Neutrophil (primary cell): ENCODE data around the gene LPP.

Source experiments
- H3K27ac ChIP-seq: fragments of 200-600 bp; sonication (generic); 2 replicates; pipeline ENCODE4 v1.5.1; 2016; ENCODE audit warnings: mild to moderate bottlenecking, moderate library complexity
- H3K27me3 ChIP-seq: fragments of 200-600 bp; sonication (generic); 2 replicates; pipeline ENCODE4 v1.6.0; 2016; ENCODE audit warnings: mild to moderate bottlenecking
- H3K36me3 ChIP-seq: fragments of 200-600 bp; sonication (generic); 2 replicates; pipeline ENCODE4 v1.5.1; 2017
- H3K4me1 ChIP-seq, 2 experiments: fragments of 200-600 bp in 1 of 2; sonication (generic) in 1 of 2; 1 replicate in 1 of 2; 2 replicates in 1 of 2; pipeline versions ENCODE4 v1.5.1 to v1.6.1; 2013 to 2016; ENCODE audit warnings: low read depth in 1 of 2, low read length in 1 of 2, mild to moderate bottlenecking in 1 of 2, moderate library complexity in 1 of 2; ENCODE audit not compliant: control insufficient read depth in 1 of 2, insufficient read depth in 1 of 2
- H3K4me3 ChIP-seq, 2 experiments: fragments of 200-600 bp in 1 of 2; sonication (generic) in 1 of 2; 1 replicate in 1 of 2; 2 replicates in 1 of 2; pipeline ENCODE4 v1.5.1; 2013 to 2016; ENCODE audit warnings: low read depth in 1 of 2, low read length in 1 of 2, mild to moderate bottlenecking in 1 of 2, moderate library complexity in 1 of 2
- H3K9me3 ChIP-seq: fragments of 200-600 bp; sonication (generic); 2 replicates; pipeline ENCODE4 v1.5.1; 2016
- TF ChIP-seq, protein P1 (sequence below): fragments of 200-600 bp; sonication (generic); IDR thresholded peaks from 2 replicates; pipeline ENCODE4 v1.5.1; 2016; ENCODE audit warnings: antibody characterized with exemption

LPP gene

DNA sequence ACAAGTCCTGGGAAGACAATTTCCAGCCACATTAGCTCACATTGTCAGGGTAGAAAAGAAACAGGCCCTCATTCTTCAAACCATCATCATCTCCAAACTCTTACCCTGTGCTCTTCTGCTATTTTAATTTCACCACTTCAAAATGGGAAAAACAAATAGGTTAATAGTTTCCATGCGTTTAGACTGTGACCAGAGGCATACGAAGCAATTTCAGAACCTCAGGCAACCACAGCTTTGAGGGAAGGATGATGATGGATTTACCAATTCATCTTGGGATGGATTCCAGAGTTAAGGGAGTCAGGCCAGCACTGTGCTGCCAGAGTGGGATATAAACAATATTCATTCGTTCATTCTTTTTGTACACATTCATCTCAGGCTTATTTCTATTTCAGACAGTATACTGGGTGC is 710.0 kb downstream of the LPP start:
- TF ChIP-seq, protein P1, sequence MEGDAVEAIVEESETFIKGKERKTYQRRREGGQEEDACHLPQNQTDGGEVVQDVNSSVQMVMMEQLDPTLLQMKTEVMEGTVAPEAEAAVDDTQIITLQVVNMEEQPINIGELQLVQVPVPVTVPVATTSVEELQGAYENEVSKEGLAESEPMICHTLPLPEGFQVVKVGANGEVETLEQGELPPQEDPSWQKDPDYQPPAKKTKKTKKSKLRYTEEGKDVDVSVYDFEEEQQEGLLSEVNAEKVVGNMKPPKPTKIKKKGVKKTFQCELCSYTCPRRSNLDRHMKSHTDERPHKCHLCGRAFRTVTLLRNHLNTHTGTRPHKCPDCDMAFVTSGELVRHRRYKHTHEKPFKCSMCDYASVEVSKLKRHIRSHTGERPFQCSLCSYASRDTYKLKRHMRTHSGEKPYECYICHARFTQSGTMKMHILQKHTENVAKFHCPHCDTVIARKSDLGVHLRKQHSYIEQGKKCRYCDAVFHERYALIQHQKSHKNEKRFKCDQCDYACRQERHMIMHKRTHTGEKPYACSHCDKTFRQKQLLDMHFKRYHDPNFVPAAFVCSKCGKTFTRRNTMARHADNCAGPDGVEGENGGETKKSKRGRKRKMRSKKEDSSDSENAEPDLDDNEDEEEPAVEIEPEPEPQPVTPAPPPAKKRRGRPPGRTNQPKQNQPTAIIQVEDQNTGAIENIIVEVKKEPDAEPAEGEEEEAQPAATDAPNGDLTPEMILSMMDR: no peak
- no peaks in the 10 kb centered on the region for H3K9me3 ChIP-seq
- no peaks in the 10 kb centered on the region for H3K27me3 ChIP-seq
- no peak overlapping the region for H3K27ac ChIP-seq
- no peak overlapping the region for H3K4me3 ChIP-seq
- peaks cover 0 to 4% of the 10 kb centered on the region in 2 experiments for H3K4me1 ChIP-seq
- H3K36me3 ChIP-seq: peaks cover 6% of the 10 kb centered on the region

DNA sequence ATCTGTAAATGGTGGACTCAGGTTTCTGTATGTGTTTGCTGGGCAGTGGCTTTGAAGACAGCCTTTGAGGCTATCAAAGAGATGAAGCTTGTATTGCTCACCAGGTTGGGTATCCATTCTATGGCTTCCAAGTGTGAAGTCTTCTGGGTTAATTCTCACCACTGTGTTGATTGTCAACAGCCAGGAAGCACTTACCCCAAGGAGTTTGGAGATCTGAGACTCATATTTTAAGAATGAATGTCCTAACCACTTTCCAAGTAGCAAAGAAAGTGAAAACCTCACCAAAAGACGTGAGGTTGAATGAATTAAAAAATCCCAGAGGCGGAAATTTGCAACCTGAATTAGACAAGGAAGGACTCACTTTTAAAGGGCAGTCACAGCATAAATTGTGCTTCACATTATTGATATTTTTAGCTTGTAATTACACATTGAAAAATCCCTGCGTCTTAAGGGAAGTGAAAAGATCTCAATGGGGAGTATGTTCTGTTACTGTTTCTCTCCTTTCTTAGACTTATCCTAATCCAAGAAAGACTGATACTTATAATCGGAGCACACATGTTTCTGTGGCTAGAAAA is 713.8 kb downstream of the LPP start:
- peaks cover 6% of the 10 kb centered on the region for H3K36me3 ChIP-seq
- no peaks in the 10 kb centered on the region for H3K9me3 ChIP-seq
- no peak overlapping the region for H3K4me3 ChIP-seq
- TF ChIP-seq, protein P1: no peak
- no peak overlapping the region for H3K27ac ChIP-seq
- H3K4me1 ChIP-seq: no peaks in the 10 kb centered on the region
- H3K27me3 ChIP-seq: no peaks in the 10 kb centered on the region

DNA sequence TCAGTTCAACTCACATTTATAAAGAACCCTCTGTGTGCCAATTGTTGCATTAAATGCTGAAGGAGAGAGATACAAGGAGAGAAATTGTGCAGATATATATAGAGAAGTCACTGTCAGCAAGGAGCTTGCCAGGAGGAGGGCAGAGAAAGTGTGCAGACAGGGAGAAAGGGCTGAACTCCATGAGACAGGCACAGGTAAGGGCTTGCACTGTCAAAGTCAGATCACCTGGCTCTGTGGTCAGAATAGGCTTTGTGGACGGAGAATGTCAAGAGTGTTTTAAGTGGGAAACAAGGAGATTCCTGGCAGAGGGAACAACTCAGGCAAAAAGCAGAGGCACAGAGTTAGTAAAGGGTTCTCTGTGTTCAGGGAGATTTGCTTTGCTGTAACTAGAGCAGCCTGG is 714.8 kb downstream of the LPP start:
- Histone ChIP-seq H3K9me3 (no peaks in the 10 kb centered on the region), H3K27ac (no peak overlapping the region), H3K4me1 (no peaks in the 10 kb centered on the region), H3K27me3 (no peaks in the 10 kb centered on the region), H3K36me3 (peaks cover 6% of the 10 kb centered on the region), H3K4me3 (no peak overlapping the region)
- TF ChIP-seq, protein P1: no peak

DNA sequence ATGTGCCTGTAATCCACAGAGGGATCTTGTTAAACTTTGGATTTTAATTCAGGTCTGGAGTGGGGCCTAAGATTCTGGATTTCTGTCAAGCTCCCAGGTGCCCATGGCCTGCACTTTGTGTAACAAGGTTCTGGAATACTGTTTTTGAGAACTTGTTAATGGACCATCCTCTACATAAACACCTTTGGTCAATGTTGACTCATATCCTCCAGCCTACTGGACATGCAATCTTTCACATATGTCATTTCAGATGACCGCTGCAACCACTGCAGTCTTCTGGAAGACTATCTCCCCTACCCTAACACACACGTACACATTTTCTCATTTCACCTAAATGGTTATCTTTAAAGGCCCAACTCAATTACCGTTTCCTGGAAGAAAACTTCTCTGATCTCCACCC is 715.7 kb downstream of the LPP start:
- H3K27ac ChIP-seq: no peak overlapping the region
- TF ChIP-seq, protein P1: no peak
- no peaks in the 10 kb centered on the region for H3K9me3 ChIP-seq
- H3K36me3 ChIP-seq: peaks cover 11% of the 10 kb centered on the region
- H3K4me3 ChIP-seq: no peak overlapping the region
- no peaks in the 10 kb centered on the region for H3K27me3 ChIP-seq
- no peaks in the 10 kb centered on the region for H3K4me1 ChIP-seq

DNA sequence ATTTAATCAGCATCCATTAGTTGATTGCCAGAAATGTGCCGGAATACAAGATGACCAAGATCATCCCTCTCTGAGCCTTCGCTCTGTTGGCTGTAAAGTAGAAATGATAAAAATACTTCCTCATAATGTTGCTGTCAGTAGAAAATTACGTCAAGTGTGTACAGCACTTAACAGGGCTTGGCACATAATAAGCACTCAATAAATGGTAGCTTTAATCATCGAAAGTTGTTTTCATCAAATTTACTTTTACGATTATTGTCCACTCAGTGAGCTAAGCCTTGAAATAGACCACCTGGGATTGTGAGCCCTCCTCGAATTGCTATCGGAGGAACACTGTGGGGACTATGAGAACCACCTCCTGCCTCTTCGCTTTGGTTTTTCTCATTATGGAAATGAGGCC is 716.5 kb downstream of the LPP start:
- H3K4me3 ChIP-seq: no peak overlapping the region
- H3K4me1 ChIP-seq: no peaks in the 10 kb centered on the region
- no peak overlapping the region for H3K27ac ChIP-seq
- TF ChIP-seq, protein P1: no peak
- no peaks in the 10 kb centered on the region for H3K9me3 ChIP-seq
- H3K27me3 ChIP-seq: no peaks in the 10 kb centered on the region
- peaks cover 19% of the 10 kb centered on the region for H3K36me3 ChIP-seq

DNA sequence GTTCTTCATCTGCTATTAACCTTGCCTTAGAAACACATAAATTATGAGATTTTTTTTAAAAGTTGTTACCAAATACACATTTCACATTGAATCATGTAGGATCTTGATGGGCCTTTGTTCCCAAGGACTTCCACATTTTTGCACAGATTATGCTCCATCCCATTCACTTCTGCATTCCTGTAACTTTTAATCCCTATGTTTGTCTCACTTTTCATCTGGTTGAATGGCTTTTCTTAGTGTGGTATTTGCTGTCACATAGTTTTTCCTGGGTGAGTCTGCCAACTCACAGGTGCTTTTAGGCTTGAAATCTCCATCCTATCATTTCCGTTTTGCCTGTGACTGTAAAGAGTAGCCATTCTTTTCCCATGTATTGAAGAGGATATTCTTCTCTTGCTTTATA is 720.6 kb downstream of the LPP start:
- Histone ChIP-seq H3K36me3 (peaks cover 16% of the 10 kb centered on the region), H3K27ac (no peak overlapping the region), H3K4me3 (no peak overlapping the region), H3K4me1 (no peaks in the 10 kb centered on the region), H3K27me3 (no peaks in the 10 kb centered on the region), H3K9me3 (no peaks in the 10 kb centered on the region)
- TF ChIP-seq, protein P1: no peak
